Panc1 (cell line): ENCODE data around the gene SERGEF. TPM values are rescaled to one million over a fixed set of nuclear protein-coding genes. Genes with fewer than 3 reads are reported as not detected.

Experiments used
- ATAC-seq: fragments of 200-7000 bp; cut with Tn5 transposase; 2 replicates; pipeline ENCODE4 v1.9.1; 2020; ENCODE audit warnings: mild to moderate bottlenecking, moderate library complexity
- BruUV-seq: library from RNA; stranded (reverse); fragments of 400-500 nt; replicated peaks from 2 replicates; lab custom pipeline; 2021; lab: Mats Ljungman, UMichigan
- CTCF ChIA-PET: fragments of 300-600 bp; sonication (Branson Sonifier 250); formaldehyde crosslinking; loops from one replicate; lab custom pipeline; 2022; ENCODE audit warnings: antibody characterized with exemption; lab: Charles Lee
- POLR2A ChIA-PET: fragments of 300-600 bp; sonication (Branson Sonifier 250); formaldehyde crosslinking; loops from one replicate; lab custom pipeline; 2022; ENCODE audit warnings: antibody characterized with exemption; lab: Charles Lee
- DNase-seq: peaks from one replicate; pipeline ENCODE4 v3.0.0-alpha.2; 2010; ENCODE audit warnings: low read depth, low spot score
- H3K27ac ChIP-seq: 2 replicates; pipeline ENCODE4 v1.5.1; 2011; ENCODE audit warnings: mild to moderate bottlenecking, low read length, inconsistent platforms
- H3K27me3 ChIP-seq: fragments of 200-500 bp; sonication (Bioruptor generic); 2 replicates; pipeline ENCODE4 v1.6.0; 2014; ENCODE audit warnings: low read length, inconsistent platforms; ENCODE audit not compliant: control insufficient read depth, insufficient read depth
- H3K36me3 ChIP-seq: fragments of 200-500 bp; sonication (Bioruptor generic); 2 replicates; pipeline ENCODE4 v1.5.1; 2014; ENCODE audit warnings: inconsistent platforms, mild to moderate bottlenecking, low read length, moderate library complexity; ENCODE audit not compliant: control insufficient read depth, insufficient read depth
- H3K4me1 ChIP-seq: 2 replicates; pipeline ENCODE4 v1.5.1; 2011; ENCODE audit warnings: inconsistent platforms, mild to moderate bottlenecking, low read length, moderate library complexity; ENCODE audit not compliant: control insufficient read depth, insufficient read depth
- H3K4me3 ChIP-seq, 2 experiments: 2 replicates each; pipeline ENCODE4 v1.5.1; 2011 to 2012; ENCODE audit warnings: low read depth in 2 of 2, low read length in 2 of 2, mild to moderate bottlenecking in 2 of 2, inconsistent platforms in 1 of 2, moderate library complexity in 1 of 2
- H3K9me3 ChIP-seq: fragments of 200-500 bp; sonication (Bioruptor generic); 2 replicates; pipeline ENCODE4 v1.5.1; 2014; ENCODE audit warnings: low read depth, mild to moderate bottlenecking, inconsistent platforms, low read length, moderate library complexity; ENCODE audit not compliant: control insufficient read depth, insufficient read depth
- POLR2AphosphoS5 ChIP-seq: IDR thresholded peaks from 2 replicates; pipeline ENCODE4 v1.6.1; 2012; ENCODE audit warnings: mild to moderate bottlenecking, low read depth, low read length, moderate library complexity
- SIN3A ChIP-seq: IDR thresholded peaks from 2 replicates; pipeline ENCODE4 v1.6.1; 2012; ENCODE audit warnings: low read depth, mild to moderate bottlenecking, low read length, moderate library complexity, borderline replicate concordance; ENCODE audit not compliant: insufficient read depth
- TCF7L2 ChIP-seq: IDR thresholded peaks from 2 replicates; pipeline ENCODE4 v1.6.1; 2011; ENCODE audit warnings: mild to moderate bottlenecking, low read depth, low read length, inconsistent platforms
- in situ Hi-C: cut with HindIII; loops from 2 replicates; pipeline ENCODE4 v1.10.0; 2016; ENCODE audit warnings: low sequenced_read_pairs, low pct_unique_long_range_greater_than_20kb
- intact Hi-C: fragments of 100-400 bp; cut with micrococcal nuclease; formaldehyde crosslinking; loops from one replicate; pipeline ENCODE4 v1.10.0; 2022; ENCODE audit not compliant: unreplicated experiment
- total RNA-seq: library from RNA; stranded (reverse); gene quantifications from one replicate; pipeline ENCODE4 v1.2.1, GENCODE V29; 2021; ENCODE audit not compliant: unreplicated experiment
- TF ChIP-seq, protein P1 (sequence below), 2 experiments: IDR thresholded peaks; 2 replicates each; pipeline ENCODE4 v1.6.1; 2011 to 2012; ENCODE audit warnings: low read depth in 2 of 2, control low read depth in 1 of 2, low read length in 1 of 2, mild to moderate bottlenecking in 1 of 2, moderate library complexity in 1 of 2; ENCODE audit not compliant: insufficient read depth in 1 of 2
- TF ChIP-seq, protein P2 (sequence below): fragments of 450-650 bp; IDR thresholded peaks from 2 replicates; pipeline ENCODE4 v1.5.1; 2017; ENCODE audit warnings: mild to moderate bottlenecking

Gene SERGEF
- total RNA-seq, 1 experiment from 2014 or later, result 35.5 TPM

DNA sequence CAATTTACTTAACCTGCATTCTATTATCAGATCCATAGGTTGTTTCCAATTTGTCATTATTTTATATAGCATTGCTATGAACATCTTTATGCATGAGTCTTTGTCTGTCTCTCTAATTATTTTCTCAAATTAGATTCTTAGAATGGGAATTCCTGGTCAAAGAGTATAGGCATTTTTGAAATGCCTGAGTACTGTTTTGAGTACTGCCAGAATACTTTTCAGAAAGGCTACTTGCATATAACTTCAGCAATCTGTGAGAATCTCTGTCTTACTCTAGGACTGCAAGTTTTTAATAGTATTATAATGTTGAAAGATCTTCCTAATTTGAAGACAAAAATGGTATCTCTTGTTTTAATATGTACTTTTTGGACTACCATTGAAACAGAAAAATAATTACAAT lies 221.7 kb downstream of the SERGEF start:
- no peaks in the 10 kb centered on the region for H3K27me3 ChIP-seq
- in situ Hi-C loops (no loop called here), intact Hi-C loops (no loop called here)
- H3K4me1 ChIP-seq, result no peaks in the 10 kb centered on the region
- H3K4me3 ChIP-seq, result no peak overlapping the region
- no peaks in the 10 kb centered on the region for H3K9me3 ChIP-seq
- no TSS peak for BruUV-seq
- DNase-seq, result no peak
- no peak overlapping the region for H3K27ac ChIP-seq
- no peak for ATAC-seq
- H3K36me3 ChIP-seq, result no peaks in the 10 kb centered on the region
- ChIA-PET POLR2A (no interaction called here), CTCF (no interaction called here)
- TF ChIP-seq, protein P1, sequence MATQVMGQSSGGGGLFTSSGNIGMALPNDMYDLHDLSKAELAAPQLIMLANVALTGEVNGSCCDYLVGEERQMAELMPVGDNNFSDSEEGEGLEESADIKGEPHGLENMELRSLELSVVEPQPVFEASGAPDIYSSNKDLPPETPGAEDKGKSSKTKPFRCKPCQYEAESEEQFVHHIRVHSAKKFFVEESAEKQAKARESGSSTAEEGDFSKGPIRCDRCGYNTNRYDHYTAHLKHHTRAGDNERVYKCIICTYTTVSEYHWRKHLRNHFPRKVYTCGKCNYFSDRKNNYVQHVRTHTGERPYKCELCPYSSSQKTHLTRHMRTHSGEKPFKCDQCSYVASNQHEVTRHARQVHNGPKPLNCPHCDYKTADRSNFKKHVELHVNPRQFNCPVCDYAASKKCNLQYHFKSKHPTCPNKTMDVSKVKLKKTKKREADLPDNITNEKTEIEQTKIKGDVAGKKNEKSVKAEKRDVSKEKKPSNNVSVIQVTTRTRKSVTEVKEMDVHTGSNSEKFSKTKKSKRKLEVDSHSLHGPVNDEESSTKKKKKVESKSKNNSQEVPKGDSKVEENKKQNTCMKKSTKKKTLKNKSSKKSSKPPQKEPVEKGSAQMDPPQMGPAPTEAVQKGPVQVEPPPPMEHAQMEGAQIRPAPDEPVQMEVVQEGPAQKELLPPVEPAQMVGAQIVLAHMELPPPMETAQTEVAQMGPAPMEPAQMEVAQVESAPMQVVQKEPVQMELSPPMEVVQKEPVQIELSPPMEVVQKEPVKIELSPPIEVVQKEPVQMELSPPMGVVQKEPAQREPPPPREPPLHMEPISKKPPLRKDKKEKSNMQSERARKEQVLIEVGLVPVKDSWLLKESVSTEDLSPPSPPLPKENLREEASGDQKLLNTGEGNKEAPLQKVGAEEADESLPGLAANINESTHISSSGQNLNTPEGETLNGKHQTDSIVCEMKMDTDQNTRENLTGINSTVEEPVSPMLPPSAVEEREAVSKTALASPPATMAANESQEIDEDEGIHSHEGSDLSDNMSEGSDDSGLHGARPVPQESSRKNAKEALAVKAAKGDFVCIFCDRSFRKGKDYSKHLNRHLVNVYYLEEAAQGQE (IDR thresholded peaks at IDR 0.05; ENCODE audit: insufficient read depth in 1 of 2, low read depth in 2 of 2, low read length in 1 of 2), result no peak
- TF ChIP-seq, protein P2, sequence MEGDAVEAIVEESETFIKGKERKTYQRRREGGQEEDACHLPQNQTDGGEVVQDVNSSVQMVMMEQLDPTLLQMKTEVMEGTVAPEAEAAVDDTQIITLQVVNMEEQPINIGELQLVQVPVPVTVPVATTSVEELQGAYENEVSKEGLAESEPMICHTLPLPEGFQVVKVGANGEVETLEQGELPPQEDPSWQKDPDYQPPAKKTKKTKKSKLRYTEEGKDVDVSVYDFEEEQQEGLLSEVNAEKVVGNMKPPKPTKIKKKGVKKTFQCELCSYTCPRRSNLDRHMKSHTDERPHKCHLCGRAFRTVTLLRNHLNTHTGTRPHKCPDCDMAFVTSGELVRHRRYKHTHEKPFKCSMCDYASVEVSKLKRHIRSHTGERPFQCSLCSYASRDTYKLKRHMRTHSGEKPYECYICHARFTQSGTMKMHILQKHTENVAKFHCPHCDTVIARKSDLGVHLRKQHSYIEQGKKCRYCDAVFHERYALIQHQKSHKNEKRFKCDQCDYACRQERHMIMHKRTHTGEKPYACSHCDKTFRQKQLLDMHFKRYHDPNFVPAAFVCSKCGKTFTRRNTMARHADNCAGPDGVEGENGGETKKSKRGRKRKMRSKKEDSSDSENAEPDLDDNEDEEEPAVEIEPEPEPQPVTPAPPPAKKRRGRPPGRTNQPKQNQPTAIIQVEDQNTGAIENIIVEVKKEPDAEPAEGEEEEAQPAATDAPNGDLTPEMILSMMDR, result no peak
- TF ChIP-seq SIN3A (no peak), POLR2AphosphoS5 (no peak), TCF7L2 (no peak)

DNA sequence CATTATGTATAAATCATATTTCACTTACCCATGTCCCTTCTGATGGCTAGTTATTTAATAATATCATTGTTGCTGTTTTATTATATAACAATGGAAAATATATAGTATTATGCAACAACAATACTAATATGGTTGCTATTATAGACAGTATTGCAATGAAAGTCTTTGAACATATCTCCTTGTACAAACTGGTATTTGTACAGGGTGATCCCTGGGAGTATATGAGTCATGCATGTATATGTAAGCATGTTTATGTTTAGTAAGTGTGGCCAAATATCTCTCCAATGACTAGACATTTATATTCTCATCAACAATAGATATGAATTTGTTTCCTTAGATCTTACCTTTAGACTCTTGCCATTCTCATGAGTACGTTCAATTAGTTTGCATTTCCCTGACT lies 222.4 kb downstream of the SERGEF start:
- no peak for DNase-seq

More for the DNA sequence above, 222.4 kb downstream of the SERGEF start:
- H3K36me3 ChIP-seq, result no peaks in the 10 kb centered on the region
- ChIA-PET POLR2A (no interaction called here), CTCF (no interaction called here)
- no TSS peak for BruUV-seq
- no peaks in the 10 kb centered on the region for H3K9me3 ChIP-seq
- no peak overlapping the region for H3K4me3 ChIP-seq
- no peaks in the 10 kb centered on the region for H3K4me1 ChIP-seq
- H3K27ac ChIP-seq, result no peak overlapping the region
- ATAC-seq, result no peak
- TF ChIP-seq, protein P2, result no peak
- TF ChIP-seq SIN3A, result no peak
- in situ Hi-C loops (no loop called here), intact Hi-C loops (no loop called here)
- no peaks in the 10 kb centered on the region for H3K27me3 ChIP-seq
